Loucy (cell line): ENCODE results near the gene BPIFB4.

Experiments
- CTCF ChIP-seq: fragments of 200-600 bp; sonication (generic); conservative IDR thresholded peaks from 2 replicates; pipeline ENCODE4 v1.5.1; 2014; ENCODE audit warnings: mild to moderate bottlenecking, antibody characterized with exemption, low read length
- EZH2phosphoT487 ChIP-seq: fragments of 200-600 bp; IDR thresholded peaks from 2 replicates; pipeline ENCODE4 v1.6.1; 2018; ENCODE audit warnings: antibody characterized with exemption, mild to moderate bottlenecking, moderate library complexity, borderline replicate concordance

- no peak for TF ChIP-seq CTCF
- TF ChIP-seq EZH2phosphoT487: no peak
These were observed 4.8 kb upstream of the BPIFB4 start for GRCh38 chr20:33074675-33075074.
